Progenitor cell of endocrine pancreas (in vitro differentiated cells): Measurements from ENCODE around the gene PRKCD. TPM values are rescaled to one million over a fixed set of nuclear protein-coding genes. Genes with fewer than 3 reads are reported as not detected.

Experiments used
- DNase-seq: peaks from one replicate; pipeline ENCODE4 v3.0.0; 2021; ENCODE audit warnings: low spot score; ENCODE audit not compliant: unreplicated experiment
- H3K27ac Mint-ChIP-seq: 2 replicates; pipeline ENCODE4 v1.8.0; 2021; ENCODE audit warnings: mild to moderate bottlenecking, moderate library complexity, mixed read lengths
- H3K27me3 Mint-ChIP-seq: 2 replicates; pipeline ENCODE4 v1.8.0; 2021; ENCODE audit warnings: mixed read lengths
- H3K36me3 Mint-ChIP-seq: 2 replicates; pipeline ENCODE4 v1.8.0; 2022; ENCODE audit warnings: mixed read lengths; ENCODE audit not compliant: insufficient read depth
- H3K4me1 Mint-ChIP-seq: 2 replicates; pipeline ENCODE4 v1.8.0; 2021; ENCODE audit warnings: low read depth, mixed read lengths
- H3K4me3 Mint-ChIP-seq: 2 replicates; pipeline ENCODE4 v1.8.0; 2021; ENCODE audit warnings: low read depth, mild to moderate bottlenecking, moderate library complexity, mixed read lengths
- H3K9me3 Mint-ChIP-seq: 2 replicates; pipeline ENCODE4 v1.8.0; 2021; ENCODE audit warnings: low read depth, mixed read lengths
- CTCF ChIP-seq: fragments of 200-600 bp; sonication (generic); IDR thresholded peaks from one replicate; pipeline ENCODE4 v1.5.0; 2021; ENCODE audit warnings: antibody characterized with exemption, mild to moderate bottlenecking; ENCODE audit not compliant: unreplicated experiment
- total RNA-seq: library from RNA; stranded (reverse); gene quantifications from 2 replicates; pipeline ENCODE4 v1.2.1, GENCODE V29; 2021

The PRKCD gene
- total RNA-seq, 1 donor from 2014 or later: 45.8 TPM

GRCh38 chr3:53219895-53220483 is 59.0 kb downstream of the PRKCD start:
- H3K36me3 Mint-ChIP-seq: peaks cover 2% of the 10 kb centered on the region

GRCh38 chr3:53221345-53221744 is 60.3 kb downstream of the PRKCD start:
- Mint-ChIP-seq H3K27ac (no peak overlapping the region), H3K4me1 (no peaks in the 10 kb centered on the region), H3K36me3 (peaks cover 4% of the 10 kb centered on the region), H3K4me3 (no peak overlapping the region), H3K9me3 (no peaks in the 10 kb centered on the region), H3K27me3 (peaks cover 9% of the 10 kb centered on the region)
- no peak for TF ChIP-seq CTCF
- DNase-seq: no peak

More at GRCh38 chr3:53219895-53220483, 59.0 kb downstream of the PRKCD start:
- DNase-seq: peak; percentile 78
- H3K9me3 Mint-ChIP-seq: no peaks in the 10 kb centered on the region
- no peak overlapping the region for H3K27ac Mint-ChIP-seq
- TF ChIP-seq CTCF: peak; percentile 91
- peaks cover 9% of the 10 kb centered on the region for H3K27me3 Mint-ChIP-seq
- H3K4me1 Mint-ChIP-seq: no peaks in the 10 kb centered on the region
- no peak overlapping the region for H3K4me3 Mint-ChIP-seq

GRCh38 chr3:53221827-53222182 is 60.8 kb downstream of the PRKCD start:
- no peak for DNase-seq
- no peak for TF ChIP-seq CTCF
- Mint-ChIP-seq H3K27ac (peak overlapping the region; percentile 81), H3K4me3 (no peak overlapping the region), H3K27me3 (peaks cover 9% of the 10 kb centered on the region), H3K9me3 (no peaks in the 10 kb centered on the region), H3K4me1 (no peaks in the 10 kb centered on the region), H3K36me3 (peaks cover 4% of the 10 kb centered on the region)

- Mint-ChIP-seq H3K27ac (peak overlapping the region; percentile 81), H3K4me3 (no peak overlapping the region), H3K36me3 (peaks cover 5% of the 10 kb centered on the region), H3K4me1 (no peaks in the 10 kb centered on the region), H3K9me3 (no peaks in the 10 kb centered on the region), H3K27me3 (peaks cover 7% of the 10 kb centered on the region)
- TF ChIP-seq CTCF: no peak
- DNase-seq: no peak
Observed at GRCh38 chr3:53222183-53222901, 61.3 kb downstream of the PRKCD start.

- peaks cover 7% of the 10 kb centered on the region for H3K36me3 Mint-ChIP-seq
- no peak for DNase-seq
Observed at GRCh38 chr3:53223025-53223424, 62.0 kb downstream of the PRKCD start.

More at GRCh38 chr3:53223025-53223424, 62.0 kb downstream of the PRKCD start:
- no peak for TF ChIP-seq CTCF
- Mint-ChIP-seq H3K4me1 (no peaks in the 10 kb centered on the region), H3K27ac (no peak overlapping the region), H3K9me3 (no peaks in the 10 kb centered on the region), H3K27me3 (peaks cover 3% of the 10 kb centered on the region), H3K4me3 (no peak overlapping the region)
